ENCODE measurements around the gene ABCA1.
"Not testable (repeated sequence)": the region's sequence is repeated elsewhere in the genome, so short reads cannot be mapped to it uniquely, and the experiment has no call there.

The ABCA1 gene

GRCh38 chr9:104769655-104770054, 158.3 kb downstream of the ABCA1 start:
- no peak for DNase-seq (ENCODE audit: low read depth in 1 of 2, low spot score in 1 of 2)

- DNase-seq (ENCODE audit: low read depth in 1 of 2, low spot score in 1 of 2): not testable (repeated sequence)
Measured at GRCh38 chr9:104769029-104769428, 158.9 kb downstream of the ABCA1 start.

GRCh38 chr9:104767507-104767906, 160.4 kb downstream of the ABCA1 start:
- DNase-seq (ENCODE audit: low read depth in 1 of 2, low spot score in 1 of 2): no peak

GRCh38 chr9:104766025-104766424, 161.9 kb downstream of the ABCA1 start:
- DNase-seq (ENCODE audit: low read depth in 1 of 2, low spot score in 1 of 2): no peak

- no peak for DNase-seq (ENCODE audit: low read depth in 1 of 2, low spot score in 1 of 2)
Measured at GRCh38 chr9:104765138-104765537, 162.8 kb downstream of the ABCA1 start.

GRCh38 chr9:104758974-104759373, 169.0 kb downstream of the ABCA1 start:
- no peak for DNase-seq (ENCODE audit: low read depth in 1 of 2, low spot score in 1 of 2)

GRCh38 chr9:104750185-104750767, 177.7 kb downstream of the ABCA1 start:
- no peak for DNase-seq (ENCODE audit: low read depth in 1 of 2, low spot score in 1 of 2)

- no peak for DNase-seq (ENCODE audit: low read depth in 1 of 2, low spot score in 1 of 2)
Measured at GRCh38 chr9:104748359-104749031, 179.5 kb downstream of the ABCA1 start.

- DNase-seq (ENCODE audit: low read depth in 1 of 2, low spot score in 1 of 2): peak; percentile 79 to 85
Measured at GRCh38 chr9:104747565-104748358, 180.2 kb downstream of the ABCA1 start, which contains the start of gene NIPSNAP3A. Gene NIPSNAP3A, plus strand, starts transcription at chr9:104747683. Its CDS starts 110 bp downstream, at chr9:104747793.

- DNase-seq (ENCODE audit: low read depth in 1 of 2, low spot score in 1 of 2): no peak
Measured at GRCh38 chr9:104747245-104747564, 180.8 kb downstream of the ABCA1 start.

GRCh38 chr9:104746798-104747197, 181.2 kb downstream of the ABCA1 start:
- DNase-seq (ENCODE audit: low read depth in 1 of 2, low spot score in 1 of 2): no peak

GRCh38 chr9:104746285-104746684, 181.7 kb downstream of the ABCA1 start:
- no peak for DNase-seq (ENCODE audit: low read depth in 1 of 2, low spot score in 1 of 2)

- no peak for DNase-seq (ENCODE audit: low read depth in 1 of 2, low spot score in 1 of 2)
Measured at GRCh38 chr9:104745852-104746251, 182.1 kb downstream of the ABCA1 start.

- peak in 1 of 2 donors; percentile 36 for DNase-seq (ENCODE audit: low read depth in 1 of 2, low spot score in 1 of 2)
Measured at GRCh38 chr9:104743376-104743985, 184.5 kb downstream of the ABCA1 start.

- no peak for DNase-seq (ENCODE audit: low read depth in 1 of 2, low spot score in 1 of 2)
Measured at GRCh38 chr9:104740621-104741020, 187.3 kb downstream of the ABCA1 start.

- no peak for DNase-seq (ENCODE audit: low read depth in 1 of 2, low spot score in 1 of 2)
Measured at GRCh38 chr9:104738452-104738851, 189.5 kb downstream of the ABCA1 start.
